Neutrophil (primary cell): ENCODE measurements around the gene C1QTNF5.

Experiments
- H3K27ac ChIP-seq: fragments of 200-600 bp; sonication (generic); 2 replicates; pipeline ENCODE4 v1.5.1; 2016; ENCODE audit warnings: mild to moderate bottlenecking, moderate library complexity
- H3K27me3 ChIP-seq: fragments of 200-600 bp; sonication (generic); 2 replicates; pipeline ENCODE4 v1.6.0; 2016; ENCODE audit warnings: mild to moderate bottlenecking
- H3K36me3 ChIP-seq: fragments of 200-600 bp; sonication (generic); 2 replicates; pipeline ENCODE4 v1.5.1; 2017
- H3K4me1 ChIP-seq, 2 experiments: fragments of 200-600 bp in 1 of 2; sonication (generic) in 1 of 2; 1 replicate in 1 of 2; 2 replicates in 1 of 2; pipeline versions ENCODE4 v1.5.1 to v1.6.1; 2013 to 2016; ENCODE audit warnings: low read depth in 1 of 2, low read length in 1 of 2, mild to moderate bottlenecking in 1 of 2, moderate library complexity in 1 of 2; ENCODE audit not compliant: control insufficient read depth in 1 of 2, insufficient read depth in 1 of 2
- H3K4me3 ChIP-seq, 2 experiments: fragments of 200-600 bp in 1 of 2; sonication (generic) in 1 of 2; 1 replicate in 1 of 2; 2 replicates in 1 of 2; pipeline ENCODE4 v1.5.1; 2013 to 2016; ENCODE audit warnings: low read depth in 1 of 2, low read length in 1 of 2, mild to moderate bottlenecking in 1 of 2, moderate library complexity in 1 of 2
- H3K9me3 ChIP-seq: fragments of 200-600 bp; sonication (generic); 2 replicates; pipeline ENCODE4 v1.5.1; 2016
- TF ChIP-seq, protein P1 (sequence below): fragments of 200-600 bp; sonication (generic); IDR thresholded peaks from 2 replicates; pipeline ENCODE4 v1.5.1; 2016; ENCODE audit warnings: antibody characterized with exemption

The C1QTNF5 gene

DNA sequence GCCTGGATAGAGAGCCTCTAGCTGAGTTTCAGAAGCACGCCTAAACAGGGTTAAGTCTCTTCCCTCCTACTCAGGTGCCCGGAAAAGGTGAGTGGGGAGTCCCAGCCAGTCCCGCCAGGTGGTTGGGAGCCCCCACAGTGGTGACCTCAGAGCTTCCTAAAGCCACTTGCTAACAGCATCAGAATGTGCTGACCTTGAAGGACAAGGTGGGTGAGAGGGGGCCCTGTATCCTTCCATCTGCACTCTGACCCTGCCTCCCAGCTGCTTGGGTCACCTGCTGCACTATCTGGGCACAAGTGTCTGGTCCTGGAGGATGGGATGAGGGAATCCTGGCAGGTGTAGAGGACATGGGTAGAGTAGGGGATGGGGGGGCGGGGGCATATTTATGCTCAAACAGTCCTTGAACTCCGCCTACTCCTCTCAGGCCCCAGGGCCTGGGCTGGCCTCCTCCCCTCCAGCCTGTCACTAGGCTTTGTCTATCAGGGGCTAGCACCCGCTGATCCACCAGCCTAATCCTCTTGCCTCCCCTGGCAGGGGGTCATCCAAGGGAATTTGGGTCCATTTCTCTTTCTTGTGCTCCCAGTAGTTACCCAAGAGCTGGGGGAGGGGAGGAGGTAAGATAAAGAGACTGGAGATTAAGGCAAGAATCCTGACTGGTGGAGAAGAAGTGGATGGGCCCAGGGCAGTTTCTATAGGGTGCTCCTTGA, 37.4 kb upstream of the C1QTNF5 start:
- TF ChIP-seq, protein P1, sequence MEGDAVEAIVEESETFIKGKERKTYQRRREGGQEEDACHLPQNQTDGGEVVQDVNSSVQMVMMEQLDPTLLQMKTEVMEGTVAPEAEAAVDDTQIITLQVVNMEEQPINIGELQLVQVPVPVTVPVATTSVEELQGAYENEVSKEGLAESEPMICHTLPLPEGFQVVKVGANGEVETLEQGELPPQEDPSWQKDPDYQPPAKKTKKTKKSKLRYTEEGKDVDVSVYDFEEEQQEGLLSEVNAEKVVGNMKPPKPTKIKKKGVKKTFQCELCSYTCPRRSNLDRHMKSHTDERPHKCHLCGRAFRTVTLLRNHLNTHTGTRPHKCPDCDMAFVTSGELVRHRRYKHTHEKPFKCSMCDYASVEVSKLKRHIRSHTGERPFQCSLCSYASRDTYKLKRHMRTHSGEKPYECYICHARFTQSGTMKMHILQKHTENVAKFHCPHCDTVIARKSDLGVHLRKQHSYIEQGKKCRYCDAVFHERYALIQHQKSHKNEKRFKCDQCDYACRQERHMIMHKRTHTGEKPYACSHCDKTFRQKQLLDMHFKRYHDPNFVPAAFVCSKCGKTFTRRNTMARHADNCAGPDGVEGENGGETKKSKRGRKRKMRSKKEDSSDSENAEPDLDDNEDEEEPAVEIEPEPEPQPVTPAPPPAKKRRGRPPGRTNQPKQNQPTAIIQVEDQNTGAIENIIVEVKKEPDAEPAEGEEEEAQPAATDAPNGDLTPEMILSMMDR, result no peak
- Histone ChIP-seq H3K27ac (no peak overlapping the region), H3K36me3 (no peaks in the 10 kb centered on the region), H3K27me3 (peaks cover 37% of the 10 kb centered on the region), H3K4me3 (no peak overlapping the region), H3K4me1 (peaks cover 14 to 15% of the 10 kb centered on the region in 2 experiments), H3K9me3 (no peaks in the 10 kb centered on the region)

DNA sequence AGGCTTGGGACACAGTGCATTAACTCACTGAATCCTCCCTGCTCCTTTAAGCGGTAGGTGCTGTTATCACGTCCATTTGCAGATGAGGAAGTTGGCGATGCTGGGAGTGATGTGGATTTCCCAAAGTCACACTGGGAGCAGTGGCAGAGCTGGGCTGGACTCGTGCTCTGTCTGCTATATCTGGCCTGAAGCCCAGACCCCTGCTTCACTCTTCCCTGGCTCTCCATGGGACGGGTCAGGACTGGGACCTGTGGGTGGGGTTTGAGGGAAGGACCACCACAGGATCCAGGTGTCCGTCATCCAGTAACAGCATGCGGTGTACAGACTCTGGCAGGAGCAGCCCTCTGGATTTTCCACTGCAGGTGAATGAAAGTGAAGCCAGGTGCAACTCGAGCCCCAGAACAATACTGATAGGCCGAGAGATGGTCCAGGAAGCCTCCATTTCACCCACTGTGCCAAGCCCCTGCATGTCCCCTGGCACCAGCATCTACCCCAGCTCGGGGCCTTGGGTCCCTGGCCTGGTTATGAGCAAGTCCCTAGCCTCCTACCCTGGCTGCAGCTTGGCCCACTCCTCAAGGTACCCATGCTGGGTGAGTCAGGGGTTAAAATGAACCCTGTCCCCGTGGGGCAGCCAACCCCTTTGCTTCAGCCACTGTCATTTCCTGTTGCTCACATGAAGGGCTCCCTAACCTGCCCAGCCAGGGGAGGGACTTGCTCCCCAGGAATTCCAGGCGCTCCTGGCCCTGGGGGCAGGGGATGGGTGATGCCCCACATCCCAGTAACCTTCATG, 36.6 kb upstream of the C1QTNF5 start:
- Histone ChIP-seq H3K4me3 (no peak overlapping the region), H3K36me3 (no peaks in the 10 kb centered on the region), H3K27ac (no peak overlapping the region), H3K9me3 (no peaks in the 10 kb centered on the region), H3K27me3 (peaks cover 29% of the 10 kb centered on the region), H3K4me1 (peaks cover 14 to 15% of the 10 kb centered on the region in 2 experiments)
- TF ChIP-seq, protein P1, result no peak

GRCh38 chr11:119376197-119376847, 35.6 kb upstream of the C1QTNF5 start:
- Histone ChIP-seq H3K4me1 (peaks cover 5 to 6% of the 10 kb centered on the region in 2 experiments), H3K36me3 (no peaks in the 10 kb centered on the region), H3K27me3 (peaks cover 19% of the 10 kb centered on the region), H3K4me3 (no peak overlapping the region), H3K27ac (no peak overlapping the region), H3K9me3 (no peaks in the 10 kb centered on the region)
- TF ChIP-seq, protein P1, result no peak

- no peaks in the 10 kb centered on the region for H3K36me3 ChIP-seq
- H3K4me1 ChIP-seq, result no peaks in the 10 kb centered on the region
- H3K27ac ChIP-seq, result no peak overlapping the region
- H3K4me3 ChIP-seq, result no peak overlapping the region
- H3K9me3 ChIP-seq, result no peaks in the 10 kb centered on the region
- peaks cover 12% of the 10 kb centered on the region for H3K27me3 ChIP-seq
- TF ChIP-seq, protein P1, result no peak
Observed at GRCh38 chr11:119375337-119376196, 34.9 kb upstream of the C1QTNF5 start.
